Measurements from ENCODE around the gene TAS2R10.

DNA sequence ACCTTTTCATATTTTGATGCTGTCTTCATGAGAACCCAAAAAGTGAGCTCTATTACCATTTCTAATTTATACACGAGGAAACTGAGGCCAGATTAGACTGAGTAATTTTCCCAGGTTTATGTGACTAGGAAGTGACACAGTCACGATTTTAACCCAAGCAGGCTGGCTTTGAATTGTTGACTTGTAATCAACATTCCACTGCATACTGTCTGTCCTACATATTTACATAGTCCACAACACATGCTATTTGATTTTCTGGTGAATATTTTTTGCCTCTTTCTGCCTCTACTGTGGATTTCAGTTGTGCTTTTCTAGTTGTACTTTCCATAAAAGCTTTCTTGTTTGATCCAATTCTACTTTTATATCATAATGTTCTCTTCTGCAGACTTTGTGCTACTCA lies 31.9 kb downstream of the TAS2R10 start:
- TF ChIP-seq, protein P1, sequence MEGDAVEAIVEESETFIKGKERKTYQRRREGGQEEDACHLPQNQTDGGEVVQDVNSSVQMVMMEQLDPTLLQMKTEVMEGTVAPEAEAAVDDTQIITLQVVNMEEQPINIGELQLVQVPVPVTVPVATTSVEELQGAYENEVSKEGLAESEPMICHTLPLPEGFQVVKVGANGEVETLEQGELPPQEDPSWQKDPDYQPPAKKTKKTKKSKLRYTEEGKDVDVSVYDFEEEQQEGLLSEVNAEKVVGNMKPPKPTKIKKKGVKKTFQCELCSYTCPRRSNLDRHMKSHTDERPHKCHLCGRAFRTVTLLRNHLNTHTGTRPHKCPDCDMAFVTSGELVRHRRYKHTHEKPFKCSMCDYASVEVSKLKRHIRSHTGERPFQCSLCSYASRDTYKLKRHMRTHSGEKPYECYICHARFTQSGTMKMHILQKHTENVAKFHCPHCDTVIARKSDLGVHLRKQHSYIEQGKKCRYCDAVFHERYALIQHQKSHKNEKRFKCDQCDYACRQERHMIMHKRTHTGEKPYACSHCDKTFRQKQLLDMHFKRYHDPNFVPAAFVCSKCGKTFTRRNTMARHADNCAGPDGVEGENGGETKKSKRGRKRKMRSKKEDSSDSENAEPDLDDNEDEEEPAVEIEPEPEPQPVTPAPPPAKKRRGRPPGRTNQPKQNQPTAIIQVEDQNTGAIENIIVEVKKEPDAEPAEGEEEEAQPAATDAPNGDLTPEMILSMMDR (IDR thresholded peaks at IDR 0.05; ENCODE audit: low read length): no peak
- no peak for TF ChIP-seq EZH2 (IDR thresholded peaks at IDR 0.05; ENCODE audit: borderline replicate concordance, low read length)

All from OCI-LY1 (cell line).